HEK293 (cell line): ENCODE measurements around the gene EFCAB9.
A peak's percentile ranks its signal among the peaks of the same experiment; 100 is the strongest.
"Not testable (repeated sequence)": the region's sequence is repeated elsewhere in the genome, so short reads cannot be mapped to it uniquely, and the experiment has no call there.

Source experiments
- CTCF ChIA-PET: fragments of 350-600 bp; formaldehyde crosslinking; extraction: SDS; loops from one replicate; lab custom pipeline; 2021; ENCODE audit warnings: antibody characterized with exemption; lab: Yijun Ruan, JAX
- POLR2A ChIA-PET: fragments of 300-600 bp; formaldehyde crosslinking; extraction: SDS; loops from one replicate; lab custom pipeline; 2020; ENCODE audit warnings: antibody characterized with exemption, inconsistent platforms; lab: Yijun Ruan, JAX
- H3K27ac ChIP-seq: fragments of 200-500 bp; sonication (Bioruptor generic); 2 replicates; pipeline ENCODE4 v1.5.1; 2014; ENCODE audit warnings: low read depth, low read length, control low read depth, inconsistent platforms; ENCODE audit errors: extremely low read depth
- H3K36me3 ChIP-seq, 2 experiments: fragments of 200-500 bp in 1 of 2; sonication (Bioruptor generic) in 1 of 2; 1 replicate in 1 of 2; 2 replicates in 1 of 2; pipeline ENCODE4 v1.5.1; 2014 to 2017; ENCODE audit warnings: inconsistent platforms in 2 of 2, low read length in 2 of 2; ENCODE audit not compliant: control insufficient read depth in 2 of 2, insufficient read depth in 1 of 2
- H3K4me1 ChIP-seq: fragments of 200-500 bp; sonication (Bioruptor generic); 2 replicates; pipeline ENCODE4 v1.5.1; 2014; ENCODE audit warnings: mild to moderate bottlenecking, low read length, inconsistent platforms; ENCODE audit not compliant: control insufficient read depth, insufficient read depth
- H3K4me3 ChIP-seq: 2 replicates; pipeline ENCODE4 v1.5.1; 2011; ENCODE audit warnings: low read depth, mild to moderate bottlenecking, control low read depth, low read length, moderate library complexity
- H3K9me3 ChIP-seq: fragments of 200-500 bp; sonication (Bioruptor generic); 2 replicates; pipeline ENCODE4 v1.5.1; 2014; ENCODE audit warnings: low read depth, low read length, inconsistent platforms; ENCODE audit not compliant: control insufficient read depth, insufficient read depth
- GLIS1 ChIP-seq: fragments of 450-650 bp; formaldehyde crosslinking; IDR thresholded peaks from 2 replicates; pipeline ENCODE4 v1.5.1; 2016; ENCODE audit warnings: missing biosample characterization, missing genetic modification characterization
- IKZF3 ChIP-seq: fragments of 450-650 bp; IDR thresholded peaks from 2 replicates; pipeline ENCODE4 v1.5.0; 2018; ENCODE audit warnings: missing biosample characterization, mild to moderate bottlenecking, missing genetic modification characterization, moderate library complexity
- ZBTB8A ChIP-seq: fragments of 450-650 bp; formaldehyde crosslinking; IDR thresholded peaks from 2 replicates; pipeline ENCODE4 v1.5.1; 2016; ENCODE audit warnings: missing biosample characterization, missing genetic modification characterization
- ZIC2 ChIP-seq: fragments of 450-650 bp; formaldehyde crosslinking; IDR thresholded peaks from 2 replicates; pipeline ENCODE4 v1.5.1; 2016; ENCODE audit warnings: missing biosample characterization, missing genetic modification characterization
- ZNF335 ChIP-seq: fragments of 450-650 bp; formaldehyde crosslinking; conservative IDR thresholded peaks from 2 replicates; pipeline ENCODE4 v1.5.1; 2016; ENCODE audit warnings: missing biosample characterization, missing genetic modification characterization
- ZNF341 ChIP-seq: fragments of 450-650 bp; formaldehyde crosslinking; IDR thresholded peaks from 2 replicates; pipeline ENCODE4; 2016; ENCODE audit warnings: low read depth, missing biosample characterization, missing genetic modification characterization
- ZNF366 ChIP-seq: fragments of 450-650 bp; formaldehyde crosslinking; conservative IDR thresholded peaks from 2 replicates; pipeline ENCODE4 v1.5.1; 2016; ENCODE audit warnings: missing biosample characterization, missing genetic modification characterization
- ZNF394 ChIP-seq: fragments of 450-650 bp; formaldehyde crosslinking; IDR thresholded peaks from 2 replicates; pipeline ENCODE4 v1.5.1; 2016; ENCODE audit warnings: missing biosample characterization, missing genetic modification characterization, mild to moderate bottlenecking, moderate library complexity, borderline replicate concordance
- ZNF404 ChIP-seq: fragments of 450-650 bp; formaldehyde crosslinking; IDR thresholded peaks from 2 replicates; pipeline ENCODE4 v1.5.1; 2017; ENCODE audit warnings: missing biosample characterization, missing genetic modification characterization
- ZNF423 ChIP-seq: fragments of 450-650 bp; formaldehyde crosslinking; IDR thresholded peaks from 2 replicates; pipeline ENCODE4 v1.5.1; 2016; ENCODE audit warnings: missing biosample characterization, missing genetic modification characterization
- ZNF426 ChIP-seq: fragments of 450-650 bp; formaldehyde crosslinking; IDR thresholded peaks from 2 replicates; pipeline ENCODE4 v1.5.1; 2017; ENCODE audit warnings: missing biosample characterization, missing genetic modification characterization, mild to moderate bottlenecking, inconsistent platforms, moderate library complexity
- ZNF518A ChIP-seq: fragments of 450-650 bp; formaldehyde crosslinking; conservative IDR thresholded peaks from 2 replicates; pipeline ENCODE4 v1.5.1; 2016; ENCODE audit warnings: low read depth, missing biosample characterization, missing genetic modification characterization
- ZNF560 ChIP-seq: fragments of 450-650 bp; formaldehyde crosslinking; IDR thresholded peaks from 2 replicates; pipeline ENCODE4 v1.5.1; 2017; ENCODE audit warnings: missing biosample characterization, missing genetic modification characterization, borderline replicate concordance
- ZNF596 ChIP-seq: fragments of 450-650 bp; IDR thresholded peaks from 2 replicates; pipeline ENCODE4 v1.5.0; 2018; ENCODE audit warnings: missing biosample characterization, mild to moderate bottlenecking, missing genetic modification characterization, moderate library complexity
- ZNF623 ChIP-seq: fragments of 450-650 bp; formaldehyde crosslinking; IDR thresholded peaks from 2 replicates; pipeline ENCODE4 v1.5.1; 2016; ENCODE audit warnings: missing biosample characterization, missing genetic modification characterization
- ZNF629 ChIP-seq: fragments of 450-650 bp; formaldehyde crosslinking; IDR thresholded peaks from 2 replicates; pipeline ENCODE4 v1.5.1; 2017; ENCODE audit warnings: missing biosample characterization, missing genetic modification characterization
- ZNF654 ChIP-seq: fragments of 450-650 bp; formaldehyde crosslinking; IDR thresholded peaks from 2 replicates; pipeline ENCODE4 v1.5.1; 2016; ENCODE audit warnings: low read depth, missing biosample characterization, missing genetic modification characterization
- TF ChIP-seq, protein P1 (sequence below): fragments of 450-650 bp; formaldehyde crosslinking; conservative IDR thresholded peaks from 2 replicates; pipeline ENCODE4 v1.5.1; 2016; ENCODE audit warnings: low read depth, missing biosample characterization, missing genetic modification characterization
- TF ChIP-seq, protein P2 (sequence below): IDR thresholded peaks from 2 replicates; pipeline ENCODE4 v1.6.1; 2011; ENCODE audit warnings: mild to moderate bottlenecking, low read depth, low read length, borderline replicate concordance

The EFCAB9 gene

DNA sequence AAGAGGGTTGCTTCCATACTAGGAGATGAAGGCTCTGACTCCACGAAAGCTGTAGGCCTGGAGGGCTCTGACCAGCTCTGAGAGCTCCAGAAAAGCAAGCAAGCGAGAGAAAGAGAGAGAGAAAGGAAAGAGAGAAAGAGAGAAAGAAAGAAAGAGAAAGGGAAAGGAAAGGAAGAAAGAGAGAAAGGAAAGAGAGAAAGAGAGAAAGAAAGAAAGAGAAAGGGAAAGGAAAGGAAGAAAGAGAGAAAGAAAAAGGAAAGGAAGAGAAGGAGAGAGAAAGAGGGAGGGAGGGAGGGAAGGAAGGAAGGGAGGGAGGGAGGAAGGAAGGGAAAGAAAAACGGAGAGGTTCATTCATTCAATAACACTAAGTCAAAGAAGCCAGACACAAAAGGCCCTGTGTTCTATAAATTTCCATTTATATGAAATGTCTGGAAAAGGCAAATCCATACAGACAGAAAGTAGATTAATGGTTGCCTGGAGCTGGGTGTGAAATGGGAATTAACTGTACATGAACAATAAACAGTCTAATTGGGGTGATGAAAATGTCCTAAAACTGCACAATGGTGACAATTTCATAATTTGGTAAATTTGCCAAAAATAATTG lies 4.2 kb upstream of the EFCAB9 start (continued):
- TF ChIP-seq ZNF341 (no peak), ZNF366 (tag by site-specific recombination) (peak; percentile 86), ZNF404 (tag by site-specific recombination) (no peak)

GRCh38 chr5:172194985-172195774 lies 1.2 kb downstream of the EFCAB9 start:
- 0 out of 2 replicates have a peak, but pooled peaks cover 3% of the 10 kb centered on the region for H3K4me1 ChIP-seq
- no peak overlapping the region for H3K27ac ChIP-seq
- no peaks in the 10 kb centered on the region for H3K9me3 ChIP-seq
- ChIA-PET POLR2A (no interaction called here), CTCF (interaction anchor here (0.8 to 1.2 kb wide), 2 partner anchors 9 to 256 kb away, joined by 3 to 5 read pairs; no protein-coding TSS in a partner anchor)
- TF ChIP-seq ZNF394 (tag by site-specific recombination): peak; percentile 76
- peak; percentile 72; the same call in 1 of the 2 replicates for TF ChIP-seq ZNF518A (tag by site-specific recombination)
- no peak for TF ChIP-seq ZNF560 (tag by site-specific recombination)
- TF ChIP-seq ZNF629 (tag by site-specific recombination): no peak
- TF ChIP-seq, protein P1, sequence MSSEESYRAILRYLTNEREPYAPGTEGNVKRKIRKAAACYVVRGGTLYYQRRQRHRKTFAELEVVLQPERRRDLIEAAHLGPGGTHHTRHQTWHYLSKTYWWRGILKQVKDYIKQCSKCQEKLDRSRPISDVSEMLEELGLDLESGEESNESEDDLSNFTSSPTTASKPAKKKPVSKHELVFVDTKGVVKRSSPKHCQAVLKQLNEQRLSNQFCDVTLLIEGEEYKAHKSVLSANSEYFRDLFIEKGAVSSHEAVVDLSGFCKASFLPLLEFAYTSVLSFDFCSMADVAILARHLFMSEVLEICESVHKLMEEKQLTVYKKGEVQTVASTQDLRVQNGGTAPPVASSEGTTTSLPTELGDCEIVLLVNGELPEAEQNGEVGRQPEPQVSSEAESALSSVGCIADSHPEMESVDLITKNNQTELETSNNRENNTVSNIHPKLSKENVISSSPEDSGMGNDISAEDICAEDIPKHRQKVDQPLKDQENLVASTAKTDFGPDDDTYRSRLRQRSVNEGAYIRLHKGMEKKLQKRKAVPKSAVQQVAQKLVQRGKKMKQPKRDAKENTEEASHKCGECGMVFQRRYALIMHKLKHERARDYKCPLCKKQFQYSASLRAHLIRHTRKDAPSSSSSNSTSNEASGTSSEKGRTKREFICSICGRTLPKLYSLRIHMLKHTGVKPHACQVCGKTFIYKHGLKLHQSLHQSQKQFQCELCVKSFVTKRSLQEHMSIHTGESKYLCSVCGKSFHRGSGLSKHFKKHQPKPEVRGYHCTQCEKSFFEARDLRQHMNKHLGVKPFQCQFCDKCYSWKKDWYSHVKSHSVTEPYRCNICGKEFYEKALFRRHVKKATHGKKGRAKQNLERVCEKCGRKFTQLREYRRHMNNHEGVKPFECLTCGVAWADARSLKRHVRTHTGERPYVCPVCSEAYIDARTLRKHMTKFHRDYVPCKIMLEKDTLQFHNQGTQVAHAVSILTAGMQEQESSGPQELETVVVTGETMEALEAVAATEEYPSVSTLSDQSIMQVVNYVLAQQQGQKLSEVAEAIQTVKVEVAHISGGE (tag by site-specific recombination): peak; percentile 60; the same call in 1 of the 2 replicates
- TF ChIP-seq ZBTB8A: peak; percentile 84
- peak; percentile 79 for TF ChIP-seq ZNF423 (tag by site-specific recombination)
- no peak for TF ChIP-seq ZNF335
- TF ChIP-seq, protein P2, sequence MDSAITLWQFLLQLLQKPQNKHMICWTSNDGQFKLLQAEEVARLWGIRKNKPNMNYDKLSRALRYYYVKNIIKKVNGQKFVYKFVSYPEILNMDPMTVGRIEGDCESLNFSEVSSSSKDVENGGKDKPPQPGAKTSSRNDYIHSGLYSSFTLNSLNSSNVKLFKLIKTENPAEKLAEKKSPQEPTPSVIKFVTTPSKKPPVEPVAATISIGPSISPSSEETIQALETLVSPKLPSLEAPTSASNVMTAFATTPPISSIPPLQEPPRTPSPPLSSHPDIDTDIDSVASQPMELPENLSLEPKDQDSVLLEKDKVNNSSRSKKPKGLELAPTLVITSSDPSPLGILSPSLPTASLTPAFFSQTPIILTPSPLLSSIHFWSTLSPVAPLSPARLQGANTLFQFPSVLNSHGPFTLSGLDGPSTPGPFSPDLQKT: no peak
- TF ChIP-seq ZNF654 (tag by site-specific recombination): 0 out of 2 replicates have a peak, but pooled peaks have one; percentile 8
- TF ChIP-seq IKZF3: 0 out of 2 replicates have a peak, but pooled peaks have one; percentile 18
- peak; percentile 26; the same call in 1 of the 2 replicates for TF ChIP-seq ZNF623 (tag by site-specific recombination)
- TF ChIP-seq GLIS1 (tag by site-specific recombination): peak; percentile 91
- peak; percentile 75 for TF ChIP-seq ZNF426 (tag by site-specific recombination)
- TF ChIP-seq ZIC2: peak; percentile 100
- TF ChIP-seq ZNF596 (tag by site-specific recombination): peak; percentile 26; the same call in 1 of the 2 replicates
- no peaks in the 10 kb centered on the region for H3K36me3 ChIP-seq
- H3K4me3 ChIP-seq: no peak overlapping the region

DNA sequence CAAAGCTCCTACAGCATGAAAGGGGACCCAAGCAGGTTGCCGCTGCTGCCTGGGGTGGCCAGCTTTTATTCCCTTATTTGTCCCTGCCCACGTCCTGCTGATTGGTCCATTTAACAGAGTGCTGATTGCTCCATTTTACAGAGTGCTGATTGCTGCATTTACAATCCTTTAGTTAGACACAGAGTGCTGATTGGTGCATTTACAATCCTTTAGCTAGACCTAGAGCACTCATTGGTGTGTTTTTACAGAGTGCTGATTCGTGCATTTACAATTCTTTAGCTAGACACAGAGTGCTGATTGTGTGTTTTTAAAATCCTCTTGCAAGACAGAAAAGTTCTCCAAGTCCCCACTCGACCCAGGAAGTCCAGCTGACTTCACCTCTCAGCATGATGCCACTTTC lies 3.8 kb downstream of the EFCAB9 start:
- not testable (repeated sequence) for H3K9me3 ChIP-seq, H3K27ac ChIP-seq, H3K4me1 ChIP-seq, H3K36me3 ChIP-seq, H3K4me3 ChIP-seq
- POLR2A ChIA-PET: interaction anchor here (0.6 to 1.3 kb wide), 2 partner anchors 11 to 218 kb away, joined by 4 to 7 read pairs; no protein-coding TSS in a partner anchor
- CTCF ChIA-PET: interaction anchor here (0.8 to 3.1 kb wide), 2 partner anchors 9 to 17 kb away, joined by 3 to 19 read pairs; partner anchors contain the start of gene STK10
